Heart left ventricle (tissue), 16 donors: ENCODE results near the gene IPO8. TPM values are rescaled to one million over a fixed set of nuclear protein-coding genes. Genes with fewer than 3 reads are reported as not detected.

Experiments used
- ATAC-seq, 4 donors: fragments of 200-7000 bp; cut with Tn5 transposase; one replicate each; pipeline ENCODE4 v1.9.1; 2020 to 2022; ENCODE audit warnings: moderate library complexity in 4 of 4, mild to moderate bottlenecking in 3 of 4, moderate number of reproducible peaks in 1 of 4
- DNase-seq, 5 donors: peaks; one replicate each; pipeline ENCODE4 v3.0.0-alpha.2; 2020
- H3K27ac ChIP-seq, 12 donors: fragments of 200-600 bp; sonication (generic) in 4 of 12; one replicate each; pipeline versions ENCODE4 v1.5.0 to v1.8.0; 2016 to 2022; ENCODE audit warnings: mild to moderate bottlenecking in 2 of 12
- H3K27me3 ChIP-seq, 9 donors: fragments of 200-600 bp; sonication (generic) in 2 of 9; one replicate each; pipeline versions ENCODE4 v1.5.1 to v1.8.0; 2016 to 2022; ENCODE audit warnings: mild to moderate bottlenecking in 3 of 9
- H3K36me3 ChIP-seq, 9 donors: fragments of 200-600 bp; sonication (generic) in 2 of 9; one replicate each; pipeline versions ENCODE4 v1.5.0 to v1.8.0; 2018 to 2022; ENCODE audit warnings: mild to moderate bottlenecking in 2 of 9
- H3K4me1 ChIP-seq, 12 donors: fragments of 200-600 bp; sonication (generic) in 4 of 12; one replicate each; pipeline versions ENCODE4 v1.5.0 to v1.8.0; 2016 to 2022; ENCODE audit warnings: mild to moderate bottlenecking in 3 of 12
- H3K4me3 ChIP-seq, 12 donors: fragments of 200-600 bp; sonication (generic) in 4 of 12; one replicate each; pipeline versions ENCODE4 v1.5.0 to v1.8.0; 2017 to 2022; ENCODE audit warnings: mild to moderate bottlenecking in 9 of 12, moderate library complexity in 4 of 12
- H3K9me3 ChIP-seq, 12 donors: fragments of 200-600 bp; sonication (generic) in 4 of 12; one replicate each; pipeline versions ENCODE4 v1.5.0 to v1.8.0; 2016 to 2022; ENCODE audit warnings: mild to moderate bottlenecking in 1 of 12
- POLR2A ChIP-seq, 2 donors: fragments of 450-650 bp; IDR thresholded peaks; one replicate each; pipeline ENCODE4 v1.6.1; 2017; ENCODE audit warnings: antibody characterized with exemption in 2 of 2, mild to moderate bottlenecking in 2 of 2, moderate library complexity in 2 of 2
- WGBS, 4 donors: extraction: QIAGEN DNeasy Blood & Tissue Kit in 2 of 4; methylation state at CpG; one replicate each; pipeline versions ENCODE4 v1.1.5 to v1.1.7; 2013 to 2018; 5-methylcytosine and 5-hydroxymethylcytosine counted together
- intact Hi-C, 10 donors: fragments of 100-400 bp; cut with DNase I; formaldehyde crosslinking; loops; one replicate each; pipeline versions ENCODE4 v1.11.1 to v1.14.2; 2022
- polyA plus RNA-seq, 2 donors: library from polyadenylated mRNA; stranded (reverse); fragments of 200-250 nt; gene quantifications; one replicate each; pipeline ENCODE4 v1.2.3, GENCODE V29; 2013
- total RNA-seq, 9 donors: library from RNA; depleted of rRNA in 2 of 9; stranded (reverse); fragments of >200 nt in 2 of 9; fragmentation: NEBNext Ultra II Directional in 3 of 9; extraction: Animal tissue kit (Norgen Biotek cat#: 25700) in 3 of 9; gene quantifications; one replicate each; pipeline versions ENCODE4 v1.1.0 to v1.2.4, GENCODE V29; 2016 to 2023
- TF ChIP-seq, protein P1 (sequence below), 12 donors: fragments of 200-600 bp; sonication (generic) in 4 of 12; IDR thresholded peaks; one replicate each; pipeline versions ENCODE4 v1.5.0 to v1.8.0; 2018 to 2022; ENCODE audit warnings: antibody characterized with exemption in 12 of 12, mild to moderate bottlenecking in 5 of 12
- donor health status: ischemic (EF 13 %, LVEDD 7.1; RV severe dilation, severe dysfunction).
- donor health status: healthy with polysubstance abuse.
- donor health status: DM: no; HTN: yes; CAD: no.
- donor health status: DM: no; HTN: no; CAD: no.
- donor health status: ischemic (EF 25% LVEDD 6.9; RV normal size, moderate dysfunction).
- donor health status: ischemic (EF 25% LVEDD 5.7; RV mildly dilated, moderate dysfunction).
- donor health status: healthy.
- donor health status: DM: yes; HTN: yes; CAD: no.
- donor health status: ischemic (EF 35%, LVEDD 5.7; RV mildly dilated, moderate dysfunction).
- donor health status: nonischemic (EF 11% LVEDD 7.7; RV severe dilation, severe dysfunction).
- donor health status: DM: yes; HTN: yes; CAD: no.
- donor health status: PGD.
- donor health status: ischemic (EF 29% LVEDD 5.4; RV normal size, mild dysfunction).
- donor health status: nonischemic (EF 23%, LVEDD 6.1; RV moderate dilation, normal function).

IPO8 gene
- total and polyA plus RNA-seq, 11 donors, result 6.1 to 37.2 (median 25.8) TPM

DNA sequence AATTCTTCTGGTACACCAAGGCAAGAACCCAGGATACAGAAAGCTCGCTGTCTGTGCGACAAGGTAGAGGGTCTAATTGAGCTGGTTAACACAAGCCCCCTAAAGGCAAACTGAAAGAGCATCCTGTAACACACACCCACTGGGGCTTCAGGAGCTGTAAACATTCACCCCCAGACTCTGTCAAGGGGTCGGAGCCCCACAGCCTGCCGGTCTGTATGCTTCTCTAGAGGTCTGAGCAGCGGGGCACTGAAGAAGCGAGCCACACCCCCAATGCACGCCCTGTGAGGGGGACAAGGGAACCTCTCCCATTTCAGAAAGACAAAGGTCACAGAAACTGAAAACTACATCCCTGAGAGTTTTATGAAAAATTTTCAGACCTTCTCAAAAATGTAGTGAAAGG lies 1.3 kb upstream of the IPO8 start:
- TF ChIP-seq, protein P1, sequence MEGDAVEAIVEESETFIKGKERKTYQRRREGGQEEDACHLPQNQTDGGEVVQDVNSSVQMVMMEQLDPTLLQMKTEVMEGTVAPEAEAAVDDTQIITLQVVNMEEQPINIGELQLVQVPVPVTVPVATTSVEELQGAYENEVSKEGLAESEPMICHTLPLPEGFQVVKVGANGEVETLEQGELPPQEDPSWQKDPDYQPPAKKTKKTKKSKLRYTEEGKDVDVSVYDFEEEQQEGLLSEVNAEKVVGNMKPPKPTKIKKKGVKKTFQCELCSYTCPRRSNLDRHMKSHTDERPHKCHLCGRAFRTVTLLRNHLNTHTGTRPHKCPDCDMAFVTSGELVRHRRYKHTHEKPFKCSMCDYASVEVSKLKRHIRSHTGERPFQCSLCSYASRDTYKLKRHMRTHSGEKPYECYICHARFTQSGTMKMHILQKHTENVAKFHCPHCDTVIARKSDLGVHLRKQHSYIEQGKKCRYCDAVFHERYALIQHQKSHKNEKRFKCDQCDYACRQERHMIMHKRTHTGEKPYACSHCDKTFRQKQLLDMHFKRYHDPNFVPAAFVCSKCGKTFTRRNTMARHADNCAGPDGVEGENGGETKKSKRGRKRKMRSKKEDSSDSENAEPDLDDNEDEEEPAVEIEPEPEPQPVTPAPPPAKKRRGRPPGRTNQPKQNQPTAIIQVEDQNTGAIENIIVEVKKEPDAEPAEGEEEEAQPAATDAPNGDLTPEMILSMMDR (IDR thresholded peaks at IDR 0.05), result no peak
- intact Hi-C loops, result loop anchor here in 7 of 10 donors (2.0 to 10.0 kb wide), 8 partner anchors 50 to 1312 kb away; partner anchors contain the start of genes CAPRIN2 (in 3 of the 7) and ERGIC2 (in 1 of the 7)
- no peak overlapping the region for H3K27ac ChIP-seq
- H3K27me3 ChIP-seq, result no peaks in the 10 kb centered on the region
- DNase-seq, result no peak
- H3K4me1 ChIP-seq, result peaks cover 0 to 31% (median 21%) of the 10 kb centered on the region in 12 donors
- H3K9me3 ChIP-seq, result no peaks in the 10 kb centered on the region
- no peak overlapping the region for H3K4me3 ChIP-seq
- 92 to 98% (median 92%) methylated on average over 6 to 7 of the region's 7 CpGs for WGBS, 4 donors
- no peaks in the 10 kb centered on the region for H3K36me3 ChIP-seq
- no peak for ATAC-seq

DNA sequence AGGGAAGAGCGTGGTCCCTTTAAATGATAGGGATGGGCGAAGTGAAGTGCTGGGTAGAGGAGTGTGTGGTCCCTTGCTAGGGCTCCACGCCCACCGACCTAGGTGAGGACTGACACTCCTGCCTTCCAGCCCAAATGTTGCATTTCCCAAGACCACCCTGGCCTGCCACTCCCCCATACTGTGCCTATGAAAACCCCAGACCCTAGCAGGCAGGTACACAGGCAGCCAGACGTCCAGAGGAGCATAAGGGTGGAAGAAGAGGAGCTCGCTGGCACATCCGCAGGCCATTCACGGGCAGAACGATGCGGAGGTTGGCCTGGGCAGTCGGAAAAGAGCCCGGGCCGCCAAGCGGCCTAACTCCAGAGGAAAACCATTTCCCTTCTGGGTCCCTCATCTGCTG lies 817 bp upstream of the IPO8 start:
- Histone ChIP-seq H3K9me3 (no peaks in the 10 kb centered on the region), H3K36me3 (no peaks in the 10 kb centered on the region), H3K27ac (peak overlapping the region in 1 of 12 donors; percentile 88), H3K4me1 (peaks cover 0 to 35% (median 22%) of the 10 kb centered on the region in 12 donors), H3K27me3 (no peaks in the 10 kb centered on the region), H3K4me3 (peak overlapping the region in 11 of 12 donors; percentile 84 to 99 (median 96))
- intact Hi-C loops, result loop anchor here in 7 of 10 donors (2.0 to 10.0 kb wide), 8 partner anchors 51 to 1312 kb away; partner anchors contain the start of genes CAPRIN2 (in 3 of the 7) and ERGIC2 (in 1 of the 7)
- no peak for TF ChIP-seq POLR2A (IDR thresholded peaks at IDR 0.05)
- TF ChIP-seq, protein P1 (IDR thresholded peaks at IDR 0.05), result no peak
- ATAC-seq (no peak), DNase-seq (no peak)
- 88 to 91% (median 88%) methylated on average over 14 of the region's 14 CpGs for WGBS, 4 donors

DNA sequence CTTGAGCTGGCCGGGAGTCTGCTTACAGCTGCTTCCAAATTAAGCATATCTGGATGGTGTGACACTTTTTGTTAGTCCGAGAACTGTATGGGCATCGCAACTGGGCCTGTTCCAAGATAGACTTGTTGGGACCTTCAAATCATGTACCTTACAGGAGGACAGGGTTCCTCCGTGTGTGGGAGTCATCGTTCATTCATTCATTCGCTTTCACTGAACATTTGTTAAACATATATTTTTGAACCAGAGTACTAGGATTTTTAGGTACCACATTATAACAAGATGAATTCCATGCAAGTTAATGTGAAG lies 387 bp upstream of the IPO8 start:
- ATAC-seq (no peak), DNase-seq (no peak)
- Histone ChIP-seq H3K27ac (peak overlapping the region in 10 of 12 donors; percentile 14 to 88 (median 80)), H3K4me3 (peak overlapping the region; percentile 84 to 99 (median 96)), H3K9me3 (no peaks in the 10 kb centered on the region), H3K27me3 (no peaks in the 10 kb centered on the region), H3K36me3 (no peaks in the 10 kb centered on the region), H3K4me1 (peaks cover 0 to 39% (median 26%) of the 10 kb centered on the region in 12 donors)
- 5 to 13% (median 11%) methylated on average over 6 of the region's 6 CpGs for WGBS, 4 donors
- no peak for TF ChIP-seq POLR2A (IDR thresholded peaks at IDR 0.05)
- TF ChIP-seq, protein P1 (IDR thresholded peaks at IDR 0.05), result no peak
- intact Hi-C loops, result loop anchor here in 7 of 10 donors (2.0 to 10.0 kb wide), 8 partner anchors 51 to 1311 kb away; partner anchors contain the start of genes CAPRIN2 (in 3 of the 7) and ERGIC2 (in 1 of the 7)

DNA sequence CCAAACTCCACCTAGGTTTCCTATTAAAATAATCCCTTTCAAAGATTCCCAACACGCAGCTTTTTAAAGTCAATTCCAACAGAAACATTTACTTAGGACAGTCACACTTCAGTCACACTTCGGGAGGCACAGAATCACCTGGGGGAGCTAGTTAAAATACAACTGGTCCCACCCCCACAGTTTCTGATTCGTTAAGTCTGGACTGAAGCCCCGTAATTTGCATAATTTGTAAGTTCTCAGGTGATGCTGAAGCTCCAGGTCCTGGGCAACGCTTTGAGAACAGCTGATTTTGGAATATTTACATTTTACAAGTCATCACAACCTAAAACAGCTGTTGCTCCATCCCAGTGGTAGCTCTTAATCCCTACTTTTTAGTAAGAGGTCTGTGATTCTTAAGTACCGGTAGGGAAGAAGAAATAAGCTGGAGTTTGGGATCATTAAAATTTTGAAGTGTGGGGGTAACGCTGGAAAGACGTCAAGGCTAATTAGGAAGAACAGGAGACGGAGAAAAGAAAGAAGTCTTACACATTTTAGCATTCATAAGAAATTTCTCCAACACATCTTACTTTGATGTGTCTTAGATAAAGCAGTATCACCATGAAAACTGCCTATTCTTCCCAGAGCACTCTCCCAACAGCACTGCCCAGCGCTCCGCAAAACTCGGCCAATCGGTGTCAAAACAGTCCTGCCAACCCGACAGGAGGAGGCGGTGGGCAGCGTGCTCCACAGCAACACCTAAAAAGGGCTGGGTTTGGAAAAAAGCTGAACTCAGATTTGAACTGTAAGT lies 1.1 kb downstream of the IPO8 start:
- TF ChIP-seq, protein P1 (IDR thresholded peaks at IDR 0.05), result no peak
- no peak for TF ChIP-seq POLR2A (IDR thresholded peaks at IDR 0.05)
- H3K27me3 ChIP-seq, result no peaks in the 10 kb centered on the region
- intact Hi-C loops, result loop anchor here in 8 of 10 donors (1.0 to 10.0 kb wide), 9 partner anchors 53 to 1310 kb away; partner anchors contain the start of genes CAPRIN2 (in 4 of the 8) and ERGIC2 (in 1 of the 8)
- peaks cover 0 to 6% (median 0%) of the 10 kb centered on the region in 9 donors for H3K36me3 ChIP-seq
- H3K4me3 ChIP-seq, result peak overlapping the region; percentile 84 to 99 (median 96)
- 11 to 15% (median 12%) methylated on average over 16 of the region's 16 CpGs for WGBS, 4 donors
- peaks cover 0 to 42% (median 26%) of the 10 kb centered on the region in 12 donors for H3K4me1 ChIP-seq
- ATAC-seq, result peak in 3 of 4 donors; percentile 27 to 45 (median 34)
- no peaks in the 10 kb centered on the region for H3K9me3 ChIP-seq
- DNase-seq, result peak in 3 of 5 donors; percentile 20 to 33 (median 24)
- peak overlapping the region in 7 of 12 donors; percentile 70 to 88 (median 85) for H3K27ac ChIP-seq
